ENCODE measurements around the gene ANGPT4.
A peak's percentile ranks its signal among the peaks of the same experiment; 100 is the strongest.

- TF ChIP-seq SIN3A (IDR thresholded peaks at IDR 0.05; ENCODE audit: borderline replicate concordance, insufficient read depth, low read depth, low read length) (no peak), REST (IDR thresholded peaks at IDR 0.05; ENCODE audit: insufficient read depth in 1 of 2, low read depth in 2 of 2, low read length in 1 of 2) (0 out of 4 replicates have a peak, but pooled peaks of 1 of the 2 experiments have one; percentile 56)
Observed at GRCh38 chr20:884983-885952, 30.9 kb downstream of the ANGPT4 start.
